GM12878 (cell line): Measurements from ENCODE around the gene GPI. TPM values are rescaled to one million over a fixed set of nuclear protein-coding genes. Genes with fewer than 3 reads are reported as not detected.

Source experiments
- ATAC-seq: fragments of 200-7000 bp; cut with Tn5 transposase; 3 replicates; pipeline ENCODE4 v1.9.1; 2020; ENCODE audit warnings: mild to moderate bottlenecking, moderate library complexity
- BruUV-seq: library from RNA; stranded (reverse); fragments of 400-500 nt; replicated peaks from 2 replicates; lab custom pipeline; 2021; lab: Mats Ljungman, UMichigan
- CTCF ChIA-PET: fragments of 300-600 bp; sonication (Branson Sonifier 250); formaldehyde crosslinking; extraction: SDS; loops from one replicate; lab custom pipeline; 2021; ENCODE audit warnings: inconsistent platforms; lab: Yijun Ruan, JAX
- POLR2A ChIA-PET: fragments of 350-600 bp; formaldehyde crosslinking; extraction: SDS; loops from one replicate; lab custom pipeline; 2021; ENCODE audit warnings: inconsistent platforms; lab: Charles Lee
- RAD21 ChIA-PET: fragments of 300-600 bp; sonication (Branson Sonifier 250); formaldehyde crosslinking; loops from one replicate; lab custom pipeline; 2023; ENCODE audit warnings: antibody characterized with exemption; ENCODE audit not compliant: unreplicated experiment; lab: Charles Lee
- SMC1A ChIA-PET: fragments of 300-600 bp; sonication (Branson Sonifier 250); formaldehyde crosslinking; loops from one replicate; lab custom pipeline; 2023; ENCODE audit not compliant: unreplicated experiment, uncharacterized antibody; lab: Charles Lee
- DNase-seq: peaks from one replicate; pipeline ENCODE4 v3.0.0-alpha.2; 2011; ENCODE audit warnings: low read depth, low spot score
- FAIRE-seq: peaks from 3 replicates; lab custom pipeline; 2011; peaks lifted over from hg19 to GRCh38; lab: Jason Lieb, UNC
- H2AFZ ChIP-seq: 2 replicates; pipeline ENCODE4 v1.6.0; 2011; ENCODE audit warnings: low read depth, low read length, control low read depth; ENCODE audit not compliant: control insufficient read depth
- H3K27ac ChIP-seq: 2 replicates; pipeline ENCODE4 v1.5.1; 2011; ENCODE audit warnings: control low read depth; ENCODE audit not compliant: control insufficient read depth, insufficient read depth
- H3K27me3 ChIP-seq, 2 experiments: replicated peaks in 1 of 2; 2 replicates each; pipeline versions ENCODE4 v1.6.0 to v1.6.1; 2011; ENCODE audit warnings: low read length in 1 of 2; ENCODE audit not compliant: control insufficient read depth in 2 of 2, insufficient read depth in 2 of 2
- H3K36me3 ChIP-seq, 2 experiments: 2 replicates each; pipeline ENCODE4 v1.5.1; 2011; ENCODE audit warnings: low read length in 1 of 2; ENCODE audit not compliant: control insufficient read depth in 2 of 2, insufficient read depth in 2 of 2
- H3K4me1 ChIP-seq: 2 replicates; pipeline ENCODE4 v1.6.1; 2011; ENCODE audit warnings: mild to moderate bottlenecking, low read length, moderate library complexity, mixed read lengths; ENCODE audit not compliant: control insufficient read depth, insufficient read depth
- H3K4me2 ChIP-seq: 2 replicates; pipeline ENCODE4 v1.6.0; 2011; ENCODE audit warnings: control low read depth; ENCODE audit not compliant: control insufficient read depth, insufficient read depth
- H3K4me3 ChIP-seq: fragments of 200-600 bp; sonication (generic); 2 replicates; pipeline ENCODE4 v1.5.1; 2016
- H3K79me2 ChIP-seq: 2 replicates; pipeline ENCODE4 v1.6.0; 2011; ENCODE audit warnings: low read length; ENCODE audit not compliant: control insufficient read depth, insufficient read depth
- H3K9ac ChIP-seq: 2 replicates; pipeline ENCODE4 v1.8.0; 2011; ENCODE audit warnings: low read length, control low read depth, mixed read lengths; ENCODE audit not compliant: control insufficient read depth, insufficient read depth
- H3K9me3 ChIP-seq: replicated peaks from 3 replicates; pipeline ENCODE4 v1.5.1; 2011; ENCODE audit warnings: mild to moderate bottlenecking, low read length; ENCODE audit not compliant: control insufficient read depth, insufficient read depth
- H4K20me1 ChIP-seq: 2 replicates; pipeline ENCODE4 v1.6.0; 2011; ENCODE audit not compliant: control insufficient read depth, insufficient read depth
- BRCA1 ChIP-seq: IDR thresholded peaks from 2 replicates; pipeline ENCODE4 v1.6.1; 2011; ENCODE audit warnings: low read depth, low read length, improper control_type of control experiment
- FOXM1 ChIP-seq: IDR thresholded peaks from 2 replicates; pipeline ENCODE4 v1.6.1; 2012; ENCODE audit warnings: low read depth, mild to moderate bottlenecking, inconsistent platforms, low read length, moderate library complexity
- MEF2B ChIP-seq: fragments of 450-650 bp; IDR thresholded peaks from 2 replicates; pipeline ENCODE4 v1.6.1; 2018; ENCODE audit warnings: mild to moderate bottlenecking, moderate library complexity; ENCODE audit not compliant: partially characterized antibody, poor library complexity, severe bottlenecking
- MTA3 ChIP-seq: IDR thresholded peaks from 2 replicates; pipeline ENCODE4 v1.6.1; 2012; ENCODE audit warnings: low read length, inconsistent platforms, borderline replicate concordance
- NR2C1 ChIP-seq: fragments of 450-650 bp; IDR thresholded peaks from 2 replicates; pipeline ENCODE4 v1.6.1; 2017; ENCODE audit warnings: antibody characterized with exemption, mild to moderate bottlenecking, moderate library complexity
- POLR2AphosphoS5 ChIP-seq: IDR thresholded peaks from 2 replicates; pipeline ENCODE4 v1.6.1; 2011; ENCODE audit warnings: mild to moderate bottlenecking, low read length, inconsistent platforms
- REST ChIP-seq: IDR thresholded peaks from 2 replicates; pipeline ENCODE4 v1.6.1; 2012; ENCODE audit warnings: mild to moderate bottlenecking, low read depth, low read length
- SMARCA5 ChIP-seq: fragments of 450-650 bp; IDR thresholded peaks from 2 replicates; pipeline ENCODE4 v1.6.1; 2017; ENCODE audit warnings: mild to moderate bottlenecking
- SPI1 ChIP-seq: IDR thresholded peaks from 2 replicates; pipeline ENCODE4 v1.6.1; 2011; ENCODE audit warnings: low read depth, mild to moderate bottlenecking, low read length, moderate library complexity, borderline replicate concordance; ENCODE audit not compliant: insufficient read depth
- ZNF384 ChIP-seq: IDR thresholded peaks from 2 replicates; pipeline ENCODE4 v1.6.1; 2012; ENCODE audit warnings: low read depth, mild to moderate bottlenecking, low read length, improper control_type of control experiment, borderline replicate concordance
- ZNF592 ChIP-seq: fragments of 450-650 bp; IDR thresholded peaks from 2 replicates; pipeline ENCODE4 v1.6.1; 2017; ENCODE audit warnings: mild to moderate bottlenecking, moderate library complexity
- WGBS: methylation state at CpG from one replicate; pipeline ENCODE4 v1.1.6; 2016; ENCODE audit warnings: low lambda C conversion rate; ENCODE audit not compliant: insufficient replicate concordance, insufficient coverage; ENCODE audit errors: missing lambda C conversion rate; 5-methylcytosine and 5-hydroxymethylcytosine counted together
- in situ Hi-C: fragments of 300-500 bp; cut with MboI; formaldehyde crosslinking; loops from 9 replicates; pipeline ENCODE4 v1.14.3; 2018; ENCODE audit warnings: mixed read lengths
- intact Hi-C: fragments of 100-400 bp; cut with micrococcal nuclease; formaldehyde crosslinking; loops from one replicate; pipeline ENCODE4 v1.14.2; 2022; ENCODE audit not compliant: unreplicated experiment
- polyA plus RNA-seq, 11 experiments: library from polyadenylated mRNA; depleted of rRNA in 4 of 11; unstranded in 6 of 11; stranded (reverse) in 5 of 11; fragments of >200 nt; fragmentation: Nextera tagmentation in 4 of 11; fragmentation: Illumina TruSeq in 1 of 11; extraction: Ambion mirVana in 4 of 11; extraction: Trizol in 1 of 11; gene quantifications; 1 replicate in 1 of 11; 2 replicates in 10 of 11; pipeline versions ENCODE4 v1.2.1 to v1.2.3, GENCODE V29; 2011 to 2016; ENCODE audit warnings: inconsistent platforms in 2 of 11, missing spikeins in 2 of 11, low read depth in 1 of 11
- total RNA-seq, 4 experiments: library from RNA; depleted of rRNA in 3 of 4; stranded (reverse); fragments of >200 nt in 3 of 4; fragmentation: Illumina TruSeq in 1 of 4; extraction: Trizol in 1 of 4; gene quantifications; 2 replicates each; pipeline versions ENCODE4 v1.2.1 to v1.2.3, GENCODE V29; 2013 to 2021

Gene GPI
- total and polyA plus RNA-seq, 10 of the 15 experiments (the other 5 are each of a cell fraction or from before 2014, with no cell fraction given), result 124 to 400 (median 190) TPM

GRCh38 chr19:34431681-34432402 lies 66.8 kb downstream of the GPI start:
- Histone ChIP-seq H2AFZ (no peak overlapping the region), H4K20me1 (no peaks in the 10 kb centered on the region; the same call in 1 of the 2 replicates), H3K36me3 (peaks cover 3 to 4% of the 10 kb centered on the region in 2 experiments), H3K4me3 (0 out of 2 replicates have a peak overlapping the region, but pooled peaks have one; percentile 86), H3K4me2 (peak overlapping the region; percentile 36; the same call in 1 of the 2 replicates), H3K27ac (no peak overlapping the region), H3K4me1 (no peaks in the 10 kb centered on the region), H3K27me3 (no peaks in the 10 kb centered on the region), H3K9ac (no peak overlapping the region), H3K79me2 (peaks cover 55% of the 10 kb centered on the region)
- no peak for ATAC-seq
- DNase-seq, result no peak
- BruUV-seq, result no TSS peak
- ChIA-PET RAD21 (interaction anchor here (0.6 to 1.4 kb wide), 3 partner anchors 19 to 231 kb away, joined by 3 to 5 read pairs (median 3); partner anchors contain the start of gene GPI), POLR2A (interaction anchor here (0.6 kb wide), 1 partner anchor 71 kb away, joined by 5 read pairs; no protein-coding TSS in a partner anchor), SMC1A (interaction anchor here (0.5 to 1.3 kb wide), 4 partner anchors 22 to 230 kb away, joined by 3 to 5 read pairs (median 4); partner anchors contain the start of gene GPI), CTCF (interaction anchor here (0.6 to 1.5 kb wide), 10 partner anchors 7 to 667 kb away, joined by 3 to 4 read pairs (median 3); no protein-coding TSS in a partner anchor)
- no peak for FAIRE-seq
- 95% methylated on average over 2 of the region's 2 CpGs for WGBS
- in situ Hi-C loops (no loop called here), intact Hi-C loops (no loop called here)
- TF ChIP-seq MEF2B (no peak), NR2C1 (no peak), MTA3 (no peak), REST (no peak), BRCA1 (no peak), SPI1 (no peak), SMARCA5 (no peak), ZNF384 (no peak), ZNF592 (no peak), POLR2AphosphoS5 (no peak), FOXM1 (no peak)
- TF ChIP-seq, all 136 proteins: peak for 0
- H3K9me3 ChIP-seq, result no peaks in the 10 kb centered on the region
